GM12872 (cell line): Measurements from ENCODE around the gene KCNC3.

Experiments
- CTCF ChIP-seq: IDR thresholded peaks from 3 replicates; pipeline ENCODE4 v1.5.1; 2011; ENCODE audit warnings: low read depth, mild to moderate bottlenecking, low read length, moderate library complexity; ENCODE audit not compliant: insufficient read depth

The KCNC3 gene

GRCh38 chr19:50331221-50331993 lies 2.2 kb upstream of the KCNC3 start:
- TF ChIP-seq CTCF: no peak

- no peak for TF ChIP-seq CTCF
These were observed 1.3 kb upstream of the KCNC3 start for GRCh38 chr19:50330365-50331078.

GRCh38 chr19:50328873-50329145 lies 368 bp downstream of the KCNC3 start:
- no peak for TF ChIP-seq CTCF

- no peak for TF ChIP-seq CTCF
These were observed 829 bp downstream of the KCNC3 start for GRCh38 chr19:50328224-50328872.

GRCh38 chr19:50327461-50328223 lies 1.5 kb downstream of the KCNC3 start:
- TF ChIP-seq CTCF: no peak

GRCh38 chr19:50327013-50327412 lies 2.2 kb downstream of the KCNC3 start:
- no peak for TF ChIP-seq CTCF

GRCh38 chr19:50326101-50326664 lies 3.0 kb downstream of the KCNC3 start:
- no peak for TF ChIP-seq CTCF
